Measurements from ENCODE around the gene KIF3C. TPM values are rescaled to one million over a fixed set of nuclear protein-coding genes. Genes with fewer than 3 reads are reported as not detected.
A peak's percentile ranks its signal among the peaks of the same experiment; 100 is the strongest.
"Not testable (repeated sequence)": the region's sequence is repeated elsewhere in the genome, so short reads cannot be mapped to it uniquely, and the experiment has no call there.

Gene KIF3C
- total RNA-seq, 1 experiment from 2014 or later, result 24.7 TPM

DNA sequence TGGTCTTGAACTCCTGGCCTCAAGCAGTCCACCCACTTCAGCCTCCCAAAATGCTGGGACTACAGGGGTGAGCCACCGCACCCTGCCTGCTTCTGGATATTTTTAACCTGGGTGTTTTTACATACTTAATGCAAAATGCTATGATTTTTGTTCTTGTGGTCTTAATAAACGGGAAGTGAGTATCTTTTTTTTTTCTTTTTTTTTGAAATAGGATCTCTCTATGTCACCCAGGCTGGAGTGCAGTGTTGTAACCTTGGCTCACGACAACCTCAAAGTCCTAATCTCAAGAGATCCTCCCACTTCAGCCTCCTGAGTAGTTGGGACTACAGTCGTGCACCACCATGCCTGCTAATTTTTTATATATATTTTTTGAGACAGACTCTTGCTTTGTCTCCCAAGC is 84.8 kb downstream of the KIF3C start:
- Histone ChIP-seq H3K36me3 (replicated peaks; ENCODE audit: control insufficient read depth, insufficient read depth, low read length) (no peaks in the 10 kb centered on the region), H3K4me3 (ENCODE audit: insufficient read depth, low read depth, low read length) (no peak overlapping the region), H3K27me3 (ENCODE audit: control insufficient read depth, insufficient read depth, low read length) (no peaks in the 10 kb centered on the region)
- DNase-seq, result no peak

DNA sequence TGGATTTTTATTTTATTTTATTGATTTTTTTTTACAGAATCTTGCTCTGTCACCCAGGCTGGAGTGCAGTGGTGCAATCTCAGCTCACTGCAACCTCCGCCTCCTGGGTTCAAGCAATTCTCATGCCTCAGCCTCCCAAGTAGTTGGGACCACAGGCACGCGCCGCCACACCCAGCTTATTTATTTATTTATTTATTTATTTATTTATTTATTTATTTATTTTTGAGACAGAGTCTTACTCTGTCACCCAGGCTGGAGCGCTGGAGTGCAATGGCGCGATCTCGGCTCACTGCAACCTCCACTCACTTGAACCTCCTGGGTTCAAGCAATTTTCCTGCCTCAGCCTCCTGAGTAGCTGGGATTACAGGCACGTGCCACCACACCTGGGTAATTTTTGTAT is 86.0 kb downstream of the KIF3C start:
- not testable (repeated sequence) for H3K4me3 ChIP-seq (ENCODE audit: insufficient read depth, low read depth, low read length); H3K27me3 ChIP-seq (ENCODE audit: control insufficient read depth, insufficient read depth, low read length); H3K36me3 ChIP-seq (replicated peaks; ENCODE audit: control insufficient read depth, insufficient read depth, low read length); DNase-seq

DNA sequence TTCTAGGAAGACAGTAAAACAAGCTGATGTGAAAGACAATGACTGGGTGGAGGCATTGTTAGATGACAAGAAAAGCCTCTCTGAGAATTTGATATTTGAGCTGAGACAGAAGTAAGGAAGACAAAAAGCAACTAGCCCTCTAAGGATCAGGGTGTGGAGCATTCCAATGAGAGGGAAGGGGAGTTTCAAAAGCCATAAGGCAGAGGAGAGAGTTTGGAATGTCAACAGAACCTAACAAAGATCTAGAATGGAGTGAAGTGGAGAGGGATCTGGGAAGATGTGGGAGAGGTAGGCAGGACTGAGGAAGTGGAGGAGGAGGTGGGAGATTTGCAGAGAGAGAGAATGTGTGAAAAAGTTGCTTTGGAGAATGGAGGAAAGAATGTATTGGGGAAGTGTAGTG is 86.7 kb downstream of the KIF3C start:
- DNase-seq, result peak; percentile 34
- Histone ChIP-seq H3K27me3 (ENCODE audit: control insufficient read depth, insufficient read depth, low read length) (no peaks in the 10 kb centered on the region), H3K4me3 (ENCODE audit: insufficient read depth, low read depth, low read length) (no peak overlapping the region), H3K36me3 (replicated peaks; ENCODE audit: control insufficient read depth, insufficient read depth, low read length) (no peaks in the 10 kb centered on the region)

DNA sequence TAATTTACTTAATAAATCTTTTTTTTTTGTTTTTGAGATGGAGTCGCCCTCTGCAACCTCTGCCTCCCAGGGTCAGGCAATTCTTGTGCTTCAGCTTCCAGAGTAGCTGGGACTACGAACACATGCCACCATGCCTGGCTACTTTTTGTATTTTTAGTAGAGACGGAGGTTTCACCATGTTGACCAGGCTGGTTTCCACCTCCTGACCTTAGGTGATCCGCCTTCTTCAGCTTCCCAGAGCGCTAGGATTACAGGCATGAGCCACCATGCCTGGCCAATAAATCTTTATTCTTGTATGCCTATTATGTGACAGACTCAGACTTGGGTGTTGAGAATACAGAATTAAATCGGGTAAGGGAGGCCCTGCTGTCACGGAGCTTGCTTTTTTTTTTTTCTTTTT is 87.3 kb downstream of the KIF3C start:
- DNase-seq, result no peak
- H3K27me3 ChIP-seq (ENCODE audit: control insufficient read depth, insufficient read depth, low read length), result no peaks in the 10 kb centered on the region
- no peak overlapping the region for H3K4me3 ChIP-seq (ENCODE audit: insufficient read depth, low read depth, low read length)
- no peaks in the 10 kb centered on the region for H3K36me3 ChIP-seq (replicated peaks; ENCODE audit: control insufficient read depth, insufficient read depth, low read length)

DNA sequence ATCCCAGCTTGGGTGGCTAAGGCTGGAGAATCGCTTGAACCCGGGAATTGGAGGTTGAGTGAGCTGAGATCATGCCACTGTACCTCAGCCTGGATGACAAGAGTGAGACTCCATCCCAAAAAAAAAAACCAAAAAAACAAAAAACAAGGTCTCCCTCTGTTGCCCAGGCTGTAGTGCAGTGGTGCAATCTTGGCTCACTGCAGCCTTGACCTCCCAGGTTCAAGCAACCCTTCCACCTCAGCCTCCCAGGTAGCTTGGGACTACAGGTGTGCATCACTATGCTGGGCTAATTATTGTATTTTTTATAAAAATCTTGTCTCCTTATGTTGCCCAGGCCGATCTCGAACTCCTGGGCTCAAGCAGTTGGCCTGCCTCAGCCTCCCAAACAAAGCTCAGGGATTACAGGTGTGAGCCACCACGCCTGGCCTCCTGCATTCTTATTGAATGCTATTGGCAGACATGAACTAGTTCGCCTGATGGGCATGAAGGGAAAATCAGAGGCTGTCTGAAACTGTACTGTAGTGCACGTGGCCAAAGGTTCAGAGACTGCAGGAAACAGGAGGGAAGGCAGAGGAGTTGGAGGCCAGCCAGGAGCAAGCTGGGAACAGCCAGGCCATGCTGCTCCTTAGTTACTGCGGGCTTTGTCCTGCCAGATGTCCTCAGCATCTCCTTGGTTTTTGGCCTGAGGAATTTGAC is 88.0 kb downstream of the KIF3C start:
- DNase-seq, result no peak
- H3K4me3 ChIP-seq (ENCODE audit: insufficient read depth, low read depth, low read length), result no peak overlapping the region
- no peaks in the 10 kb centered on the region for H3K36me3 ChIP-seq (replicated peaks; ENCODE audit: control insufficient read depth, insufficient read depth, low read length)
- no peaks in the 10 kb centered on the region for H3K27me3 ChIP-seq (ENCODE audit: control insufficient read depth, insufficient read depth, low read length)

DNA sequence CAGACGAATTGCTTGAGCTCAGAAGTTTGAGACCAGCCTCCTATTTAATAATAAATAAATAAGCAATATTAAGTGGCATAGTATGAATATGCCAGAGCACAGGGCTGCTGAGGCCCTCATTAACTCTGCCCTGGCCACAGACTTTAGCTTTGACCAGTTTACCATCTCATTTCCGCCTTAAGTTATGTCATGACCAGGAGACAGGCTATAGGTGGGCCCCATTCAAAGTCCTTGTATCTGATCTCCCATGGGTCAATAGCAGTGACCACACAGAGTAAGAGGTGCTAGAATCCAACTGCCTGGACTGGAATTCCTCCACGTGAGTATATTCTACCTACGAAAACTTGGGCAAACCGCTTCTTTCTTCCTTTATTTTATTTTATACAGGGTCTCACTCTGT is 90.6 kb downstream of the KIF3C start:
- no peak for DNase-seq
- no peaks in the 10 kb centered on the region for H3K36me3 ChIP-seq (replicated peaks; ENCODE audit: control insufficient read depth, insufficient read depth, low read length)
- H3K27me3 ChIP-seq (ENCODE audit: control insufficient read depth, insufficient read depth, low read length), result no peaks in the 10 kb centered on the region
- H3K4me3 ChIP-seq (ENCODE audit: insufficient read depth, low read depth, low read length), result no peak overlapping the region

DNA sequence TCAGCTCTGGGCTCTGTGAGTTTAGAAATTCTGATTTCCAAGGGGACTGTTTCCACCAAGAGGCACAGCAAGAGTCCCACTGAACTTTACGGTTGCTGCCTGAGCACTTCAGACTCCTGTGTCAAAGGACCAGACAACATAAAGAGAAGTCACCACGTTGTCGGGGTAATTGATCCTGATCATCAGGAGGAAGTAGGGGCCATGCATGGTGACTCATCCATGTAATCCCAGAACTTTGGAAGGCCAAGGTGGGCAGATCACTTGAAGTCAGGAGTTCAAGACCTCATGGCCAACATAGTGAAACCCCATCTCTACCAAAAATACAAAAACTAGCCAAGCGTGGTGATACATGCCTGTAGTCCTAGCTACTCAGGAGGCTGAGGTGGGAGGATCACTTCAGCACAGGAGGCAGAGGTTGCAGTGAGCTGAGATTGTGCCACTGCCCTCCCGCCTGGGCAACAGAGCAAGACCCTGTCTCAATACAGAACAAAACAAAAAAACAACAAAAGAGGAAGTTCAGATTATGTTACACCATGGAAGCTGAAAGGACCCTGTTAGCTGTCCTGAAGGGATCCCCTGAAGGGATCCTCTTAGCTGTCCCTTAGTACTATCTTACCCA is 94.6 kb downstream of the KIF3C start:
- Histone ChIP-seq H3K4me3 (ENCODE audit: insufficient read depth, low read depth, low read length) (no peak overlapping the region), H3K27me3 (ENCODE audit: control insufficient read depth, insufficient read depth, low read length) (no peaks in the 10 kb centered on the region), H3K36me3 (replicated peaks; ENCODE audit: control insufficient read depth, insufficient read depth, low read length) (no peaks in the 10 kb centered on the region)
- DNase-seq, result no peak

DNA sequence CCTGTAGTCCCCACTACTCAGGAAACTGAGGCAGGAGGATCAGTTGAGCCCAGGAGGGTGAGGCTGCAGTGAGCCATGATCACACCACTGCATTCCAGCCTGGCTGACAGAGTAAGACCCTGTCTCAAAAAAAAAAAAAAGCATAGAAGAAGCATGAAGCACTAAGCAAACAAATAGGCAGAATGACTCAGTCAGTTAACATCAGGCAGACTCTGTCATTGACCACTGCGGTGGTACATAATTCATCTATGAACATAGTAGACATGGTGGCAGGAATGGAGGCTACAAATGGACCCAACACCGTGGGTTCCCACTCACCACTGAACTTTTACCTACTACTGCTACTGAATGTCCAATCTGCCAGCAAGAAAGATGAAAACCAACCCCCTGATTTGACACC is 96.4 kb downstream of the KIF3C start:
- DNase-seq, result no peak
- Histone ChIP-seq H3K27me3 (ENCODE audit: control insufficient read depth, insufficient read depth, low read length) (no peaks in the 10 kb centered on the region), H3K4me3 (ENCODE audit: insufficient read depth, low read depth, low read length) (no peak overlapping the region), H3K36me3 (replicated peaks; ENCODE audit: control insufficient read depth, insufficient read depth, low read length) (no peaks in the 10 kb centered on the region)

DNA sequence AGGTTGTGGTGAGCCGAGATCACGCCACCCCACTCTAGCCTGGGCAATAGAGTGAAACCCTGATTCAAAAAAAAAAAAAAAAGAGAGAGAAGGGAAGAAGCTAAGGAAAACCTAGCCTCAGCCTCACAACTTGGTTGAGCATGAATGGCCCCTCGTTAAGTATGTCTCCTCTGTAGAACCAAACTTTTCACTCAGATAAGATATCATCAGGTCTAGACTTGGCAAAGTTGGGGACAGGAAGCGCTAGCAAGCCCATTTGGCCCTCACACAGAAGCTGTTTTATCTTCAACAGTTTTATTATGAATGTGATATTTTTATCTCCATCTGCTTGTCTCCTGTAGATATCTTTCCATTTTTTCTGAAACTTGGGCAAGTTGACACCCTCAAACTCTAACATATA is 100.5 kb downstream of the KIF3C start:
- no peak for DNase-seq
- Histone ChIP-seq H3K4me3 (ENCODE audit: insufficient read depth, low read depth, low read length) (no peak overlapping the region), H3K36me3 (replicated peaks; ENCODE audit: control insufficient read depth, insufficient read depth, low read length) (no peaks in the 10 kb centered on the region), H3K27me3 (ENCODE audit: control insufficient read depth, insufficient read depth, low read length) (no peaks in the 10 kb centered on the region)

DNA sequence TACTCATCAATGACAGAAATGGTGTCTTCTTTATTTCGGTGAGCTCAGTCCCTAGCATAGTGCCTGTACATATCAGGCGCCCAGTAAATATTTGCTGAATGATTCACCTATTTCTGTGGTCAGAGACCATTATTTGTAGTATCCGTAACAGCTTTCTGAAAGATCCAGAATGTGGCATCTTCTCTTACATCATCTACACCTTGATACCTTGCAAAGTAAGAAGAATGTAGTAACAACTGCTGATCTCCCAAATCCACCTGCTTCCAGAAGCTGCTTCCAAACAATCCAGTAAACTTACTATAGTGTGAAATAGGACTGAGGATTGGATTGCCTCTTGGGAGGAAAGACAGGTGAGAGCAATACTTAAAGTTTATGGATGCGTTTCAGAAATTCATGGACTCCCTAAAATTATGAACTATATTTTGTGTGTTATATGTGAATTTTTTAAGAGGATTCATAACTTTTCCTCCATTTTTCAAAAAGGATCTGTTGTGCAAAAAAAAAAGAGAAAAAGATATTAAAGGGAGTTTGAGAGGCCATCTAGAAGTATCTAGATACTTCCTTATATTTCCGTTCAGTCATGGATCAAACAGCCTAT is 103.1 kb downstream of the KIF3C start:
- Histone ChIP-seq H3K36me3 (replicated peaks; ENCODE audit: control insufficient read depth, insufficient read depth, low read length) (no peaks in the 10 kb centered on the region), H3K27me3 (ENCODE audit: control insufficient read depth, insufficient read depth, low read length) (no peaks in the 10 kb centered on the region), H3K4me3 (ENCODE audit: insufficient read depth, low read depth, low read length) (peak overlapping the region; percentile 34; the same call in 1 of the 2 replicates)
- DNase-seq, result no peak

DNA sequence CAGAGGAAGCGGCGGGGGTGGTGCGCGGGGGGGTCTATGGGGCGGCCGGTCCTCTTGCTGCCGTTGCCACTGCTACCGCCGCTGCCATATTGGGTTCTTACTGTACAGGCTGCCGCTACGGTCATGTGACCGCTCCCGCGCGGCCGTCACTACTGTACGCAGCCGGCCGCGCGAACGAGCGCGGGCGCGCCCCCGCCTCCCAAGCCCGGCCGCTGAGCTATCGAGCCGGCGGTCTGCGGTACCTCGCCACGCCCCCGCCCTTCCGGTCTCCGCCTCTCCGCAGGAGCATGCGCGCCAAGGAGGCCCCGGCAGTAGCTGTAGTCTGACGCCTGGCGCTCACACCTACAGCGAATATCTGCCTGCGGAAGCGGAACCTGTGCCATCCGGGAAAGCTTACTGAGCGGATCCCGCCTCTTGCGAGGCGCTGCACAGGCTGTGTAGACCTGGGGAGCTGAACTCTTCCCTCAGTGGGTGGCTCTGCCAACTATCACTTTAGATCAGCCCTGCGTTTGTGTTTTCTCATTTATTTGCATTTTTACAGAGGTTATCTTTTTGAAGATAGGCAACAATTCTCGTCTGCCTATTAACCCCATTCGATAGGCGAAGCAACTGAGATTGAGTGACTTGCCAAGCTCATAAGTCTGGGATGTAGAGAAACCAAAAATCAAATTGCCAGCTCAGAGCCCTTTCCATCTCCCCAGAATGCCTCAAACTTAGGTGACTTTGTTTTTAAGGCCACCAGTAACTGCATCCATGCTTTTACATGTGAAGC is 103.8 kb downstream of the KIF3C start, which contains the start of gene ASXL2:
Gene ASXL2, minus strand, starts transcription at position 127 of the 772 bp plus-strand sequence. CDS start 265 bp downstream, outside the sequence.
- Histone ChIP-seq H3K4me3 (ENCODE audit: insufficient read depth, low read depth, low read length) (peak within 1 kb of the TSS; percentile 98), H3K36me3 (replicated peaks; ENCODE audit: control insufficient read depth, insufficient read depth, low read length) (no peaks in the 10 kb centered on the region), H3K27me3 (ENCODE audit: control insufficient read depth, insufficient read depth, low read length) (no peaks in the 10 kb centered on the region)
- DNase-seq, result peak; percentile 96

DNA sequence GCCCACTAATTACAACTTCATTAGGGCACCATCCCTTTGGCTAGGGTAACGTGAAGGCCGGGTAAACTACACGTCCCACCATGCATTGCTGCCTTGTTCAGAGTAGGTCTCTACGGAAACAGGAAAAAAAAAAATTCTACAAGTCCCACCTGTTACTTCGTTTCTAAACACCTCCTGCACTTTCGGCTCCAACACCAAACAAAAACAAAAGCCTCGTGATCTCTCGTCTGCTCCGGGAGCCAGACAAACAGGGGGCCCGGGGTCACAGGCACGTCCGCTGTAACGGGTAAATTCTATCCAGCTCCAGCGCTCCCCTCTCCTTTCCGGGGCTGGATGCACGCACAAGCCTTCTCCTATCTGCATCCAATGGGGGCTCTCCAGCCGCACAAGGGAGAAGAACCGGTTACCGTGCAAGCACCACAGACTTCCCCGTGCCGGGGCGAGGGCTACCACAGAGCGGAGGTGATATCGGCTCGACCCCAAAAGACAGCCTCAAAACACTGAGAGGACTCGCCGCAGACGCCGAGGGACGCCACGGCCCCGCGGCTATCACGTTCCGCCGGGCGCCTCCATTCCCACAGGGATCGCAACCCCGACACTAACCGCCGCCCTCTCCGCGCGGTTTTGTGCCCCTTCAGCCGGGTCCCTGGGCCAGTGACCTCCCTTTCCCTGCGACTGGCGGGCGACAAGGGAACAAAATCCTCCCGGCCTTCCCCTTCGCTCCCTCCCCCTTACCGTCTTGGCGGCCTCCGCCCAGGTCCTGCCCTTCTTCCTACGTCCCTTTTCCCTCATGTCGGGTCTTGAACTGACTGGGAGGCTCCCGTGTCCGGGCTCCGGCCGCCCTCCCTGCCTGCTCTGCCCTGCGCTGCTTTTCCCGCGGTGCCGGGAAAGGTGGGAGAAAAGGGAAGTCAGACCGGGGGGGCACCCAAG is 104.6 kb downstream of the KIF3C start:
- H3K4me3 ChIP-seq (ENCODE audit: insufficient read depth, low read depth, low read length), result peak overlapping the region; percentile 98
- no peaks in the 10 kb centered on the region for H3K36me3 ChIP-seq (replicated peaks; ENCODE audit: control insufficient read depth, insufficient read depth, low read length)
- H3K27me3 ChIP-seq (ENCODE audit: control insufficient read depth, insufficient read depth, low read length), result no peaks in the 10 kb centered on the region

More for the DNA sequence above, 104.6 kb downstream of the KIF3C start:
- peak; percentile 58 for DNase-seq

All from H7 (cell line).